RWPE1 (cell line): ENCODE data around the gene APEX2.
A peak's percentile ranks its signal among the peaks of the same experiment; 100 is the strongest.

Source experiments
- CTCF ChIA-PET: fragments of 350-600 bp; sonication (Branson Sonifier 250); formaldehyde crosslinking; extraction: SDS; loops from one replicate; lab custom pipeline; 2021; lab: Yijun Ruan, JAX
- POLR2A ChIA-PET: fragments of 400-600 bp; formaldehyde crosslinking; extraction: SDS; loops from one replicate; lab custom pipeline; 2020; ENCODE audit warnings: antibody characterized with exemption; ENCODE audit not compliant: low non-redundant PET; lab: Yijun Ruan, JAX
- DNase-seq: peaks from one replicate; pipeline ENCODE4 v3.0.0; 2012; ENCODE audit warnings: low spot score
- H3K27ac ChIP-seq: fragments of 450-650 bp; 2 replicates; pipeline ENCODE4 v1.5.1; 2017
- TF ChIP-seq, protein P1 (sequence below): fragments of 450-650 bp; conservative IDR thresholded peaks from 2 replicates; pipeline ENCODE4 v1.5.1; 2017; ENCODE audit warnings: low read depth, mild to moderate bottlenecking

APEX2 gene

DNA sequence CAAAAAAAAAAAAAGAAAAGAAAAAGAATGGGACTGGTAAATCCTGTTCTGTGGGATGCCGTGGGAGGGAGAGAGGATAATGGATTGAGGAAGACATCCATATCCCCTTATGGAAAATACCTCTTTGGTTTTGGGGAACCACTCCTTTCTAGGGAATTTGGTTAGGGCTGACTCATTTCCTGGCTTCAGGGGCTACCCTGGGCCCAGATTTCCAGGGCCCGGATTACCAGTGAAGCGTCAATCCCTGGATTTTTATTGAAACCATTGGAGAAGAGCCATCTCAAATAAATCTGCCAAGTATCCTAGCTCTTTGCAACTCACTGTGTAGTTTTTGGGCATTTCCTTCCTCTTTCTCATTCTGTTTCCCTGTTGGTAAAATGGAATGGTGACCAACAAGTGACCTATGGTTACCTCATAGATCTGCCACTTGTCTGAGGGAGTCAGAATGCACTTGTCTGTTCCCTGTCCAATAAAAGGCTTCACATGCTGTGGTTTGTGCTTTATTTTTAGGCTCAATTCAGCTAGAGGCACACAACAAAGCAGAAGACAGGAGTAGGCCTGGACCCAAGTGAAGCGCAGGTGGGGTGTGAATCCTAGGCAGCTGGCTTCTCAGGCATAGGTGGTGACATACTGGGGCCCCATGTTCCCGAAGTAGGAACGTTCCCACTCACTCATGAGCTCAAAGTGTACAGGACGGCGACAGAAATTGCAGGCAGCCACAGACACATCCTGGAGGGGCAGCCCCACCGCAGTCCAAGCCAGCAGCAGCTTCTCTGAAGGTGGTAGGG, 8.6 kb downstream of the APEX2 start:
- H3K27ac ChIP-seq: peak overlapping the region; percentile 84
- TF ChIP-seq, protein P1, sequence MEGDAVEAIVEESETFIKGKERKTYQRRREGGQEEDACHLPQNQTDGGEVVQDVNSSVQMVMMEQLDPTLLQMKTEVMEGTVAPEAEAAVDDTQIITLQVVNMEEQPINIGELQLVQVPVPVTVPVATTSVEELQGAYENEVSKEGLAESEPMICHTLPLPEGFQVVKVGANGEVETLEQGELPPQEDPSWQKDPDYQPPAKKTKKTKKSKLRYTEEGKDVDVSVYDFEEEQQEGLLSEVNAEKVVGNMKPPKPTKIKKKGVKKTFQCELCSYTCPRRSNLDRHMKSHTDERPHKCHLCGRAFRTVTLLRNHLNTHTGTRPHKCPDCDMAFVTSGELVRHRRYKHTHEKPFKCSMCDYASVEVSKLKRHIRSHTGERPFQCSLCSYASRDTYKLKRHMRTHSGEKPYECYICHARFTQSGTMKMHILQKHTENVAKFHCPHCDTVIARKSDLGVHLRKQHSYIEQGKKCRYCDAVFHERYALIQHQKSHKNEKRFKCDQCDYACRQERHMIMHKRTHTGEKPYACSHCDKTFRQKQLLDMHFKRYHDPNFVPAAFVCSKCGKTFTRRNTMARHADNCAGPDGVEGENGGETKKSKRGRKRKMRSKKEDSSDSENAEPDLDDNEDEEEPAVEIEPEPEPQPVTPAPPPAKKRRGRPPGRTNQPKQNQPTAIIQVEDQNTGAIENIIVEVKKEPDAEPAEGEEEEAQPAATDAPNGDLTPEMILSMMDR: no peak
- CTCF ChIA-PET: no interaction called here
- POLR2A ChIA-PET: interaction anchor here (1.0 to 1.5 kb wide), 2 partner anchors 9 to 15 kb away, joined by 3 to 10 read pairs; partner anchors contain the start of gene APEX2
- peak; percentile 72 for DNase-seq

DNA sequence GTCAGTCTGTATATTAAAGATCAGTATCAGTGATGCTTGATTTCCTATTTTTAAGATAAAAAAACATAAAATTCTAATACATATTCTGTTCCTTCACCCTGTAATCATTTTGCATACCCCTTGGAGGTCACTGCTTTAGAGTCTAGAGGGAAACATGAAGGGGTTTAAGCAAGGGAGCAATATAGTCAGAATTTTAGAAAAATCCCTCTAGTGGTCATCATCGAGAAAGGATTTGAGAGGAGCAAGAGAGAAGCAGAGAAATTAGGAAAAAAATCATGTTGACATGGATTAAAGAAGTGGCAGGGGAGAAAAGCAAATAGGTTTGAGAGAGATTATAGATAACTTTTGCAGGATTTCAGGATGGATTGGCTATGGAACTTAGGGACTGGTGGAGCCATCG, 11.1 kb downstream of the APEX2 start:
- CTCF ChIA-PET: interaction anchor here (0.8 kb wide), 1 partner anchor 122 kb away, joined by 11 read pairs; no protein-coding TSS in a partner anchor
- POLR2A ChIA-PET: no interaction called here
- H3K27ac ChIP-seq: no peak overlapping the region
- no peak for DNase-seq
- TF ChIP-seq, protein P1: no peak

DNA sequence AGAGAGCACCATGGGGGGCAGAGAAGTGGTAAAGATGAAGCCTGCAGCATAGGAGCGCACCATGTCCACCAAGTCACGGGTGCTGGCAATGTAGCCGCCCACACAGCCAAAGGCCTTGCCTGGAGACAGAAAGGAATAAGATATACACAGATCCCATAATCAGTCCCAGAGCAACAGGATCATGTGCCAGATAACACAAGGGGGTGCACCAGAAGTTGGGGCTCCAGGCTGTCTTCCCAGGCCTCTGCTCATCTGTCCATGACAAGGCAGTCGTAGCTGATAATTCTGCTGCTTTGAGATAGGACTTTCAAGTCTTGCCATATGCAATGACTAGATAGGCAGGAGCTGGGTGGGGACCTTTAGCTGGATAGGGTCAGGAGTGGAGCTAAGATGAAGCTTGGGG, 14.7 kb downstream of the APEX2 start:
- POLR2A ChIA-PET: no interaction called here
- DNase-seq: no peak
- TF ChIP-seq, protein P1: no peak
- CTCF ChIA-PET: no interaction called here
- no peak overlapping the region for H3K27ac ChIP-seq

DNA sequence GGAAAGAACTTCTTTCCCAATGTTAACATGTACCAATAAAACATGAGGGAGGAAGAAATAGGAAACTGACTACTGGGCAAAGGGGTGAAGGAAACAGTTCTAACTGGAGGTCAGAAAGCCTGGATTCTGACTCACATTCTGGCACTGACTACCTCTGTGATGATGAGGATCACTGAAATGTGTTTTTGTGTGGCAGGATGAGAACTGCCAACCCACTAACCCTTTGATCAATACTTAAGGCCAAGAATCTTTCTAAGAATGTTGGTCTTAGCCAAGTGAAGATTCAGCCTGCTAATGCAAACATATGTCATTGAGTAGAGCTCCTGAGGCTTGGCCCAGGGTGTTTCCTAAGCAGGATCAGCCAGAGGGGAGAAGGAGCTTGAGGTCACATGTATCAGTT, 26.0 kb downstream of the APEX2 start:
- POLR2A ChIA-PET: no interaction called here
- TF ChIP-seq, protein P1: no peak
- CTCF ChIA-PET: no interaction called here
- H3K27ac ChIP-seq: no peak overlapping the region
- DNase-seq: no peak

DNA sequence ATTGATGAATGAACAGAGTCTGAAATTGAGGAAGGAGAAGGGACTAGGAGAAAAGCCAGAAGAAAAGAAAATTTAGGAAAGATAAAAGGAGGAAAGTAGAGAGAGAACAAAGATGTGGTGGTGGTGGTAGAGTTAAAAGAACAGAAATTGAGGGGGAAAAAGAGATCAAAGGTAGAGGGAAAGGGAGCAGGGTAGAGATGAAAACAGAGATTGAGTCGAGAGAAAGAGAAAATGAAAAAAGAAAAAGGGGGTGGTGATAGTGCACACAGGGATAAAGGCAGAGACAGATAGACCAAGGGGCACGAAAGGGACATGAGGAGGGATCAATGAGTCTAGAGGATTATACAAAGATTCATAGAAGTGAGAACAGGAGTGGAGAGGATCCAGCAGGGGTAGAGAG, 26.7 kb downstream of the APEX2 start:
- CTCF ChIA-PET: no interaction called here
- POLR2A ChIA-PET: no interaction called here
- TF ChIP-seq, protein P1: no peak

DNA sequence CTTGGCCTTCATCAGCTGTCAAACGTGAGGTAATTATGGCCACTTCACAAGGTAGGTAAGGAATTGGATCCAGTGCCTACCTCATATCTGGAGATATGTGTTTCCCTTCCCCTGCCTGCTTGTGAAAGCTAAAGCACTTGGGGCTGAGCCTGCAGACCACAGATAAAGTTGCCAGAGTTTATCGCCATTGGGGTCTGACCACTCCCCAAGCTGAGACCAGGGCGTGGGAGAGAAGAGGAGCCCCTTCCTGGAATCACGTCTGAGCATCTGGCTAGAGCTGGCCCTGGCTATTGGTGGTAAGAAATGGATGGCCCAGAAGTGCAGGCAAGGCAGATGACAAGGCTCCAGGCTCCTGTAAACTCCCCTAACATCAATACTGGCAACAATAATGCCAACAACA, 27.9 kb downstream of the APEX2 start:
- POLR2A ChIA-PET: no interaction called here
- no peak overlapping the region for H3K27ac ChIP-seq
- TF ChIP-seq, protein P1: no peak
- CTCF ChIA-PET: no interaction called here
- DNase-seq: no peak

More for the DNA sequence above, 26.7 kb downstream of the APEX2 start:
- no peak for DNase-seq
- no peak overlapping the region for H3K27ac ChIP-seq
